HUES48 (cell line): Measurements from ENCODE around the gene RHBDL3.
"Not testable (repeated sequence)": the region's sequence is repeated elsewhere in the genome, so short reads cannot be mapped to it uniquely, and the experiment has no call there.

ENCODE experiments used
- H3K27ac ChIP-seq: one replicate; pipeline ENCODE4 v1.7.0; 2013; ENCODE audit warnings: low read depth, low read length, inconsistent platforms
- H3K27me3 ChIP-seq: 2 replicates; pipeline ENCODE4 v1.6.1; 2013; ENCODE audit warnings: mild to moderate bottlenecking, low read length; ENCODE audit not compliant: control insufficient read depth, insufficient read depth
- H3K36me3 ChIP-seq: 2 replicates; pipeline ENCODE4 v1.6.1; 2013; ENCODE audit warnings: low read length; ENCODE audit not compliant: control insufficient read depth, insufficient read depth
- H3K4me1 ChIP-seq: 2 replicates; pipeline ENCODE4 v1.6.1; 2013; ENCODE audit warnings: mild to moderate bottlenecking, low read length; ENCODE audit not compliant: control insufficient read depth, insufficient read depth
- H3K4me3 ChIP-seq: 2 replicates; pipeline ENCODE4 v1.5.1; 2013; ENCODE audit warnings: mild to moderate bottlenecking, low read depth, low read length
- H3K9ac ChIP-seq: 2 replicates; pipeline ENCODE4 v1.6.1; 2013; ENCODE audit warnings: mild to moderate bottlenecking, low read depth, low read length, moderate library complexity
- H3K9me3 ChIP-seq: 2 replicates; pipeline ENCODE4 v1.6.1; 2013; ENCODE audit warnings: low read length; ENCODE audit not compliant: control insufficient read depth, insufficient read depth

The RHBDL3 gene

GRCh38 chr17:32345951-32346600 is 80.4 kb downstream of the RHBDL3 start:
- Histone ChIP-seq H3K9ac (no peak overlapping the region), H3K9me3 (no peaks in the 10 kb centered on the region), H3K27me3 (no peaks in the 10 kb centered on the region), H3K4me1 (no peaks in the 10 kb centered on the region; the same call in 1 of the 2 replicates), H3K36me3 (no peaks in the 10 kb centered on the region; the same call in 1 of the 2 replicates), H3K4me3 (no peak overlapping the region), H3K27ac (no peak overlapping the region)

GRCh38 chr17:32348483-32348800 is 82.8 kb downstream of the RHBDL3 start:
- Histone ChIP-seq H3K4me1 (peaks cover 3% of the 10 kb centered on the region; the same call in 1 of the 2 replicates), H3K4me3 (no peak overlapping the region), H3K36me3 (peaks cover 15% of the 10 kb centered on the region), H3K9ac (no peak overlapping the region), H3K27ac (no peak overlapping the region), H3K27me3 (no peaks in the 10 kb centered on the region), H3K9me3 (no peaks in the 10 kb centered on the region)

- Histone ChIP-seq H3K27me3 (no peaks in the 10 kb centered on the region), H3K4me3 (peak overlapping the region; percentile 87), H3K27ac (peak overlapping the region; percentile 95), H3K4me1 (peaks cover 3% of the 10 kb centered on the region; the same call in 1 of the 2 replicates), H3K36me3 (peaks cover 24% of the 10 kb centered on the region), H3K9ac (peak overlapping the region; percentile 96), H3K9me3 (no peaks in the 10 kb centered on the region)
Observed at GRCh38 chr17:32349503-32349853, 83.8 kb downstream of the RHBDL3 start.

GRCh38 chr17:32349854-32350665 is 84.4 kb downstream of the RHBDL3 start, which contains the start of gene ZNF207:
Gene ZNF207, plus strand, starts transcription at chr17:32350157. Its CDS starts 129 bp downstream, at chr17:32350286.
- H3K9ac ChIP-seq = peak within 1 kb of the TSS; percentile 96
- peaks cover 3% of the 10 kb centered on the region; the same call in 1 of the 2 replicates for H3K4me1 ChIP-seq
- H3K27ac ChIP-seq = peak within 1 kb of the TSS; percentile 95
- peaks cover 30% of the 10 kb centered on the region for H3K36me3 ChIP-seq
- no peaks in the 10 kb centered on the region for H3K9me3 ChIP-seq
- H3K4me3 ChIP-seq = peak within 1 kb of the TSS; percentile 87
- no peaks in the 10 kb centered on the region for H3K27me3 ChIP-seq

GRCh38 chr17:32350666-32351418 is 85.2 kb downstream of the RHBDL3 start:
- peak overlapping the region; percentile 95 for H3K27ac ChIP-seq

GRCh38 chr17:32352734-32353133 is 87.1 kb downstream of the RHBDL3 start:
- not testable (repeated sequence) for H3K27me3 ChIP-seq, H3K27ac ChIP-seq, H3K4me1 ChIP-seq, H3K9ac ChIP-seq, H3K9me3 ChIP-seq
- Histone ChIP-seq H3K36me3 (peaks cover 55% of the 10 kb centered on the region), H3K4me3 (peak overlapping the region; percentile 87)

More at GRCh38 chr17:32350666-32351418, 85.2 kb downstream of the RHBDL3 start:
- Histone ChIP-seq H3K36me3 (peaks cover 38% of the 10 kb centered on the region), H3K9me3 (no peaks in the 10 kb centered on the region), H3K4me1 (peaks cover 3% of the 10 kb centered on the region; the same call in 1 of the 2 replicates), H3K4me3 (peak overlapping the region; percentile 87), H3K9ac (peak overlapping the region; percentile 96), H3K27me3 (no peaks in the 10 kb centered on the region)

GRCh38 chr17:32355649-32356377 is 90.2 kb downstream of the RHBDL3 start:
- Histone ChIP-seq H3K36me3 (peaks cover 86% of the 10 kb centered on the region), H3K4me3 (no peak overlapping the region), H3K27ac (peak overlapping the region; percentile 25), H3K27me3 (no peaks in the 10 kb centered on the region), H3K4me1 (0 out of 2 replicates have a peak, but pooled peaks cover 3% of the 10 kb centered on the region), H3K9me3 (no peaks in the 10 kb centered on the region), H3K9ac (no peak overlapping the region)

- Histone ChIP-seq H3K4me3 (no peak overlapping the region; the same call in 1 of the 2 replicates), H3K27me3 (no peaks in the 10 kb centered on the region), H3K9me3 (no peaks in the 10 kb centered on the region), H3K36me3 (peaks cover 90% of the 10 kb centered on the region), H3K9ac (no peak overlapping the region), H3K27ac (peak overlapping the region; percentile 25), H3K4me1 (0 out of 2 replicates have a peak, but pooled peaks cover 3% of the 10 kb centered on the region)
Observed at GRCh38 chr17:32356378-32356743, 90.7 kb downstream of the RHBDL3 start.

GRCh38 chr17:32356750-32357149 is 91.1 kb downstream of the RHBDL3 start:
- no peak overlapping the region for H3K9ac ChIP-seq
- H3K4me1 ChIP-seq = 0 out of 2 replicates have a peak, but pooled peaks cover 3% of the 10 kb centered on the region
- H3K27ac ChIP-seq = no peak overlapping the region
- H3K36me3 ChIP-seq = peaks cover 93% of the 10 kb centered on the region
- no peaks in the 10 kb centered on the region for H3K9me3 ChIP-seq
- H3K4me3 ChIP-seq = no peak overlapping the region
- H3K27me3 ChIP-seq = no peaks in the 10 kb centered on the region

GRCh38 chr17:32357615-32358014 is 92.0 kb downstream of the RHBDL3 start:
- H3K36me3 ChIP-seq = peaks cover 97% of the 10 kb centered on the region
- H3K27ac ChIP-seq = no peak overlapping the region
- no peak overlapping the region for H3K4me3 ChIP-seq
- 0 out of 2 replicates have a peak, but pooled peaks cover 1% of the 10 kb centered on the region for H3K4me1 ChIP-seq
- no peak overlapping the region for H3K9ac ChIP-seq
- no peaks in the 10 kb centered on the region for H3K9me3 ChIP-seq
- H3K27me3 ChIP-seq = no peaks in the 10 kb centered on the region
